Stimulated activated CD4-positive, alpha-beta T cell treated with anti-CD3 and anti-CD28 coated beads, Interleukin-4, amount 100 ng/mL, for 48 hours (primary cell): ENCODE data around the gene ADORA1.

Experiments
- DNase-seq, 2 donors: peaks; one replicate each; pipeline ENCODE4 v3.0.0-alpha.2; 2020; ENCODE audit warnings: low read depth in 2 of 2

Gene ADORA1

GRCh38 chr1:203121186-203122015, 6.1 kb upstream of the ADORA1 start:
- DNase-seq: no peak

GRCh38 chr1:203122159-203122558, 5.4 kb upstream of the ADORA1 start:
- DNase-seq: no peak

DNA sequence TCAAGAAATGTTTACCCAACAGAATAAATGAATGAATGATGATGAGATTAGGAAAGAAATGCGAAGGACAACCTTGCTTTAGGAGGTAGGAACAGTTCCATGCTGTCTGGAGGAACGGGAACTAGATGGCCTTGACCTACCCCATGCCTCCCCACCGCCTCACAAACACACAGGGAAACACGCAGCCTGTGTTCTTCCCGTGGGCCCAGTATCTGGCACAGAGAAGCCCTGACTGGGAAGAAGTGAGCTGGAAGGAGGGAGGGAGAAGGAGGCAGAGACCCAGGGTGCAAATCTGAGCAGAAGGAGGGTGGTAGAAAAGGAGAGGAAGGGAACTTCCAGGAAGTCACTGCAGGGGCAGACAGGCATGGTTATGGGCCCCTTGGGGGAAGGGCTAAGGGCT, 3.5 kb upstream of the ADORA1 start:
- no peak for DNase-seq

DNA sequence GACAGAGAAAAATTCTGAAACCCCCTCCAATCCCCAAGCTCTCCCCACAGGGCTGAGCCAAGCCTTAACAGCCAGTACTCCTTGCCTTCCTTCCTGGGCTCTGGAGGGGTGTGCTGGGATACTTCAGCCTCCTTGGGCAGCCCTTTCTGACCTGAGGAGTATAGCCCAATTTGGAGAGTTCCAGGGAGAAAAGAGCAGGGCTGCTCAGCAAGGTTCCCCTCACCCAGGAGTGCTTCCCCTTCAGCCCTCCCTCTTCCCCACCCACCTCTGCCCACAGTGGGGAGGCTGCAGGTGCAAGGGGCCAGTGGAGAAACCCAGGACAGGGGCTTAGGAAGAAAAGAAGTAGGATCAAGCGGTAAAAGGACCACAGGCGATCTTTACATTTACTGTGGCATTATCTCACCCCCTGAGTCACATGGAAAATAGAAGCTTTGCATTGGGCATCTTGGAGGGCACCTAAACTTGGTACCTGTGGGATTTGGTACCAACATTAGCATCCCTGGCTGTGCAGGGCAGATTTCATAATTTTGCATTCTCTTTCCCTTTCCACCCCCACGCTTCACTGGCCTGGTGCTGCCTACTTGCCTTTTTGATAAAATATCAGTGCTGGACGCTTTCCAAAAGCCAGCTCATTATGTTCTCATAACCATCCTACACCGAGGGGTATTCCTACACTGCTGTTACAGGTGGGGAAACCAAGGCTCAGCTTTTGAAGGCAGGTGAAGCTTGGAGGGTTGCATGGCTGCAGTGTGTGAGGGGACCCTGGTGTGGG, 2.8 kb upstream of the ADORA1 start:
- DNase-seq: no peak

DNA sequence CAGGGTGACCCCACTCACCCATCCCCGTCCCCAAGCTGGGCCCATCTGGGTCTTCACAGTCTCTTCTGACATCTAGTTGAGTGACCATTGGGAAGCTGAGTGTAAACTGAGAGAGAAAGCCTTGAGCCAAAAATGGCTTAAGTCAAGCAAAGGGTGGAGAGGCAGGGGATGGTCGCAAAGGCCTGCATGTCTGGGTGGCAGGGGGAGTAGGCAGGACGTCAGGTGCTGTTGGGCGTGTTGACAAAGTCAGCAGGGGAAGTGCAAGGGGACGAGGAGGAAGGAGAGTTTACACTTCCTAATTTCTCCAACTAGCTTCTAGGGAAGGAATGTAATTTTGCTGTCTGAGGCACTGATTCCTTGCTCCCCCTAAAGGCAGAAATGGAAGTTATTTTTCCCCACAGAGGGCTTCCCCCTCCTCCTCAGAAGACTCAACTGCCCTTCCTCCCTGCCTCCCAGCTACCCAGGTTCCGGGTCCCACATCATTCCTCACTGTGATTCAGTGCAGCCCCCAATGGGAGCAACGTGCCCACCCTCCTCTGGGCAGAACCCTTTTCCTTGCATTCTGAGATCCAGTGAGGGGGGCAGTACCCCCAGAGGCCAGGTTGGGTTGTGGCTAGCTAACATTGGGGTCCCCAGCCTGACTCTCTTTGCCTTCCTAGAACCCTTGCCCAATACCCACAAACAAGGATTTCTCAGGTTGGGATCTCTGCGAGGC, 1.2 kb upstream of the ADORA1 start:
- DNase-seq: no peak

DNA sequence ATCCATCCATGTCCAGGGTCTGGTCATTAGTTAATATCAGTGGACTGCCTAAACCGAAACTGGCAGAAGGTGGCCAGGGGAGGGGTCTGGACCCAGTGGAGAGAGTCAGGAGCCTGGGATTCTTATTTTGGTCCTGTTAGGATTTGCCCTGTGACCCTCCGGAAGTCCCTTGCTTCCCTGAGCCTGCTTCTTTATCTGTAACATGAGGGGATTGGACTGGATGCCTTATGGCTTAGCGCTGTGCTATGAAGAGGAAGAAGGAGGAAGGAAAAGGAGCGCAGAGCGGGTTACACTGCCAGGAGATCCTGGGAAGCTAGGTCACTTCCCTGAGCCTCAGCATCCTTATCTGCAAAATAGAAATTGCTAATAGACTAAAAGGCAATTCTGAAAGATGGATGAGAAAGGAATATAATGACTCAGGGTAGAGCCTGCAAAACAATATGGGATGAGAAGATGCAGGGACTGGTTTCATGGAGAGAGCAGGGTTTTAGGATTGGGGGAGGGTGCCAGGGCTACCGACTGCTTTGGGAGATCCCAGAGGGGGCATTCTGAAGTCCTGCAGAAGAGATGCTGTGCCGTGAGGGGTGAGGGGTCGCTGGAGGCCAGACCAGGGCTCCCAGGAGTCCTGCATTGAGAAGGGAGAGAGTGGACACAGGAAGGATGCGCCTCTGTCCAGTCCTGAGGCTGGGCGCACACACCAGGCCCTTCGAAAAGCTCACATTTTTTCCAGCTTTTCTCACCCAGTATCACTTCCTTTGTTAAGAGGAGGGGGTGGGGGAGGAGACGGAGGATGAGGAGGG, 460 bp upstream of the ADORA1 start:
- no peak for DNase-seq

DNA sequence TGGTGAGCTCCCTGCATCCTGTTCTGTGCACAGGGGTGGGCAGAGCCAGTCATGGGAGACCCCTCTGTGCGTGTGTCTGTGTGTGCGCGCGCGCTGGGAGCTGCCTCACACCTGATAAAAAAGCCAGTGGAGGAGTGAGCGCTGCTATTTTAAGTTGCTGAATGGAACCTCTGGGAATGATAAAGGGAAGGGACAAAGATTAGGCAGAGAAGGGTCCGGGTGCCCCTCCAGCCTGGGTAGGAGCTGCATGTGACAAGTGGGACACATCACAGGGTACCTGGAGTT, 847 bp downstream of the ADORA1 start:
- no peak for DNase-seq

- DNase-seq: no peak
These were observed 1.4 kb downstream of the ADORA1 start for GRCh38 chr1:203128716-203129500.

DNA sequence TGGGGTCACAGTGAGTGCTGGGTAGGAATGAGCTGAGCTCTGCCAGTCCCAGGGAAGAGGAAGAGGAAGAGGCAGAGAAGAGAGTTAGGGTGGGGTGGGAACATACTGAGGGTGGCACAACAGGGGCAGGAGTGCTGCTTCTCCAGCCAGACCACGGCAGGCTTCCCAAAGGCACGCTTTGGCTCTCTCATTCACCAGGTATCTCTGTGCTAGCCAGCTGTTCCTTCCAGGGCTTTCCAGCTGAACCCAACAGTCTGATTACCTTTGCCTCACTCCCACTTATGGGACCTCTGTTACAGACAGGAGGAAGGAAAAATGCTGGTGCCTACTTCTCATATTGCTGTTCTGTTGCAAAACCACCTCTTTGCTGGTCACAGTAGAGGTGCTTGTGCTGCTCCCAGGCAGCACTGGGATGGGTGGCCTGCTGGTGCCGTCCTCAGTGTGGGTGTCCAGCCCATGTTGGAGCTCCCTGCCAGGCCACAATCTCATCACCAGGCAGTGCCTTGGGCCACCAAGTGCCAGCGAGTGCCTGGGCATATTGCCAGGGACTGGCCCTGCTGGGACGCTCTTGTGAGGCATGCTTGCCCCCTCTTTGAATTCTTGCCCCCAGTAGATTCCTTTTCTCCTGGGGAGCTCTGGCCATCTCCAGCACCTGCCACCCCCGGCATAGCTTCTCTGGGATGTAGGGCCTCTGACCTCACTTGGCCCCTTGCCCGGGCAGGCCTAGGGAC, 2.1 kb downstream of the ADORA1 start:
- no peak for DNase-seq

DNA sequence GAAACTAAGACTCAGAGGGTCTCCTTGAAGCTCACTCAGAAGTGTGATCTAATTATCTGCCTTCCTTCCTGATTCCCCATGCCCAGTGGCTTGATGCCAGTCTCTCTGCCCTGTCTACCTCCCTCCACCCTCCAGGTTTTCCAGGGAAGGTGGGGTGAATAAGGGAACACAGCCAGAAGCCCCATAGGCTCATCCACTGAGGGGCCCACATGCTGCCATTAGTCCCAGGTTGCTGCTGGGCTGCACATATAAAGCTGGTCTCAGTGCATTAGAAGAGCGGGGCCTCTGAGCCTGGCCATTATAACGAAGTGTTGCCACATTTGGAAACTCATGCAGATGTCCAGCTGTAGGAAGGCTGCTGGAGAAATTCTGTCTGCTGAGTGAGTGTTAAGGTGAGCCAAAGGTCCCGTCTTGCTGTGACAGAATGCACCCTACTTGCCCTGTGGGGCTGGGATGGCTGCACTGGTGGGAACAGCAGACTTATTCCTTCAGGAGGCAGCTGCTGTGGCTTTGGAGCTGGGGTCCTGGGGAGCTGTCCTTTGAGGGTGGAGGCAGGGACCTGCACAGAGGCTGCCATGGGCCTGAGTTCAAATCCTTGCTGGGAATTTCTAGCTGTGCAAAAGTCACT, 2.9 kb downstream of the ADORA1 start:
- no peak for DNase-seq

DNA sequence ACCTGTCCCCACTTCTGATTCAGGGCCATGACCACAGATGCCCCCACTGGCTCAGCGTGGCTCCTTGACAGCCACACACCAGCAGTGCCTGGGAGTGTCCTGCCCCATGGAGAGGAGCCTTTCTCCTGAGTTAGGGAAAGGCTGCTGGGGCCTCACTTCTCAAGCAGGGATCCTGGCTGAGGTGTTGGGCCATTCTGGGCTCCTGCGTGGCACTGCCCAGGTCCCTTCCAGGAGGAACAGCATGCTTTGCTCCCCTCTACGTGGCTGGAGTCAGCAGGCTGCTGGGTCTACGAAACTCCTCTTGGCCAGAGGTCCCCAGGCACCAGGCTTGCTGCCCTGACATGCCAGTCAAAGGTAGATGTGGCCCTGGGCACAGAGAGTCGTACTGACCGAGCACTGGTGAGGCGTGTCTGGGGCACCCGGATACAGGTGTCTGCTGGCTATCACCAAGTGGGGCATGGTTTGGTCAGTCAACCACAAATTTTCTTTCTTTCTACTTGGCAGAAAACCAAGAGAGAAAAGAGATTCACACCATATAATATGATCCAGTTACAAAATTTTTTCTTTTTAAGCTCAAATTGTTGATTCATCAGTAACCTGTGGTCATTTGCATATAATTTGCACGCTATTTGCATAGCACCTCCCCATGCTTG, 4.1 kb downstream of the ADORA1 start:
- DNase-seq: no peak

- no peak for DNase-seq
These were observed 6.6 kb downstream of the ADORA1 start for GRCh38 chr1:203133970-203134725.

GRCh38 chr1:203135636-203136305, 8.2 kb downstream of the ADORA1 start:
- DNase-seq: no peak

- no peak for DNase-seq
These were observed 9.0 kb downstream of the ADORA1 start for GRCh38 chr1:203136409-203137042.

- no peak for DNase-seq
These were observed 9.8 kb downstream of the ADORA1 start for GRCh38 chr1:203137324-203137723.

DNA sequence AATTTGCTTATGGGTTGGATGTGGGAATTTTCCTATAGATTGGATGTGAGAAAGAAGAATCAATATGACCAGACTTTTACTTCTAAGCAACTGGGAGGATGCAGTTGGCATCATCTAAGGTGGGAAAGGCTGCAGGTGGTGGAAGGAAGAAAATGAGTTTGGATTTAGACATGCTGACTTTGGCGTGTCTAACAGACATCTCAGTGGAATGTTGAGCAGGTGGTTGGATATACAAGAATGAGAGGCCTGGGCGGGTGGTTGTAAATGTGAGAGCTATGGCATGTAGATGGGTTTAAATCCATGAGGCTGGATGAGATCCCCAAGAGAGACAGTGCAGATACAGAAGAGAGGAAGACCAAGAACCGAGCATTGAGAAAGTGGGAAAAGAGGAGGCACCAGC, 10.5 kb downstream of the ADORA1 start:
- no peak for DNase-seq

DNA sequence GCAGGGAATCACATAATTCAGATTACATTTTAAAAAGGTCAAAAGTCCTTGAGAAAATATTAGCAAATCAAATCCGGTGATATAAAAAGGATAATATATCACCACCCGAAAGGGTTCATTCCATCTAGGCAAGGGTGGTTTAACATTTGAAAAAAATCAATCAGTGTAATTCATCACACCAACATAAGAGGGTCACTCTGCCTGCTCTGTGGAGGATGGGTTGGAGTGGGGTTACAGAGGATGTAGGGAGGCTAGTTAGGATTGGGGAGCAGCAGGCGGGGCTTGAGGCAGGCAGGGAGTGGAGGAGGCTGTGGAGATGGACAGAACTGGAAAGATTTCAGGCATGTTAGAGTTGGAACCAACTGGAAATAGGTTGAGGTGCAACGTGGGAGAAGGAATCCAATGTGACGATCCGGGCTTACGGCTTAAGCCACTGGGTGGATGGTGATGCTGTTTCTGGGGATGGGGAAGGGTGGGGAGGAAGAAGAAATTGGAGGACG, 12.5 kb downstream of the ADORA1 start:
- no peak for DNase-seq
